ENCODE measurements around the gene OOSP4A.

OOSP4A gene

GRCh38 chr11:59938718-59939117 is 25.1 kb upstream of the OOSP4A start:
- DNase-seq (ENCODE audit: low spot score): no peak
- in situ Hi-C loops (cut with MboI; ENCODE audit: low pct_unique_long_range_greater_than_20kb, low sequenced_read_pairs, unreplicated experiment): no loop called here
- TF ChIP-seq, protein P1, sequence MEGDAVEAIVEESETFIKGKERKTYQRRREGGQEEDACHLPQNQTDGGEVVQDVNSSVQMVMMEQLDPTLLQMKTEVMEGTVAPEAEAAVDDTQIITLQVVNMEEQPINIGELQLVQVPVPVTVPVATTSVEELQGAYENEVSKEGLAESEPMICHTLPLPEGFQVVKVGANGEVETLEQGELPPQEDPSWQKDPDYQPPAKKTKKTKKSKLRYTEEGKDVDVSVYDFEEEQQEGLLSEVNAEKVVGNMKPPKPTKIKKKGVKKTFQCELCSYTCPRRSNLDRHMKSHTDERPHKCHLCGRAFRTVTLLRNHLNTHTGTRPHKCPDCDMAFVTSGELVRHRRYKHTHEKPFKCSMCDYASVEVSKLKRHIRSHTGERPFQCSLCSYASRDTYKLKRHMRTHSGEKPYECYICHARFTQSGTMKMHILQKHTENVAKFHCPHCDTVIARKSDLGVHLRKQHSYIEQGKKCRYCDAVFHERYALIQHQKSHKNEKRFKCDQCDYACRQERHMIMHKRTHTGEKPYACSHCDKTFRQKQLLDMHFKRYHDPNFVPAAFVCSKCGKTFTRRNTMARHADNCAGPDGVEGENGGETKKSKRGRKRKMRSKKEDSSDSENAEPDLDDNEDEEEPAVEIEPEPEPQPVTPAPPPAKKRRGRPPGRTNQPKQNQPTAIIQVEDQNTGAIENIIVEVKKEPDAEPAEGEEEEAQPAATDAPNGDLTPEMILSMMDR (IDR thresholded peaks at IDR 0.05; ENCODE audit: extremely low read depth, insufficient read depth, missing control alignments): no peak

DNA sequence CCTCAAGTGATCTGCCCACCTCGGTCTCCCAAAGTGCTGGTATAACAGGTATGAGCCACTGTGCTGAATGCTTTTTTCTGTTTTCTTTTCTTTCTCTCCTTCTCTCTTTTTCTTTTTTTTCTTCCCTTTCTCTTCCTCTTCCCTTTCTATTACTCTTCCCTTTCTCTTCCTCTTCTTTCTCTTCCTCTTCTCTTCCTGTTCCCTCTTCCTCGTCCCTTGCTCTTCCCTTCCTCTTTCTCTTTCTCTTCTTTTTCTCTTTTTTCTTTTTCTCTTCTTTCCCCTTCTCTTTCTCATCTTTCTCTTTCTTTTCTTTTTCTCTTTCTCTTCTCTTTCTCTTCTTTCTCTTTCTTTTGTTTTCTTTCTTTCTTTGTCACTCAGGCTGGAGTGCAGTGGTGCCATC is 24.4 kb upstream of the OOSP4A start:
- TF ChIP-seq, protein P1 (IDR thresholded peaks at IDR 0.05; ENCODE audit: extremely low read depth, insufficient read depth, missing control alignments): no peak

DNA sequence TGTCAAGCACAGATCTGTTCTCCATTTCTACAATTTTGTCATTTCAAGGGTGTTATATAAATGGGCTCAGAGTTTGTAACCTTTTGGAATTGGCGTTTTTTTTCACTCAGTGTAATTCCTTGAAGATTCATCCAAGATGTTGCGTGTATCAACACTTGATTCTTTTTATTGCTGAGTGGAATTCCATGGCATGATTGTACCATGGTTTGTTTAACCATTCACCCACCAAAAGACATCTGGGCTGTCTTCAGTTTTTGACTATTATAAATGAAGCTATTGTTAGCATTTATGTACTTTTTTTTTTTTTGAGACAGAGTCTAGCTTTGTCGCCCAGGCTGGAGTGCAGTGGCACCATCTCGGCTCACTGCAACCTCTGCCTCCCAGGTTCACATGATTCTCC is 22.7 kb upstream of the OOSP4A start:
- in situ Hi-C loops (cut with MboI; ENCODE audit: low pct_unique_long_range_greater_than_20kb, low sequenced_read_pairs, unreplicated experiment): no loop called here
- DNase-seq (ENCODE audit: low spot score): no peak
- TF ChIP-seq, protein P1 (IDR thresholded peaks at IDR 0.05; ENCODE audit: extremely low read depth, insufficient read depth, missing control alignments): no peak

More for the DNA sequence above, 24.4 kb upstream of the OOSP4A start:
- in situ Hi-C loops (cut with MboI; ENCODE audit: low pct_unique_long_range_greater_than_20kb, low sequenced_read_pairs, unreplicated experiment): no loop called here
- DNase-seq (ENCODE audit: low spot score): no peak

DNA sequence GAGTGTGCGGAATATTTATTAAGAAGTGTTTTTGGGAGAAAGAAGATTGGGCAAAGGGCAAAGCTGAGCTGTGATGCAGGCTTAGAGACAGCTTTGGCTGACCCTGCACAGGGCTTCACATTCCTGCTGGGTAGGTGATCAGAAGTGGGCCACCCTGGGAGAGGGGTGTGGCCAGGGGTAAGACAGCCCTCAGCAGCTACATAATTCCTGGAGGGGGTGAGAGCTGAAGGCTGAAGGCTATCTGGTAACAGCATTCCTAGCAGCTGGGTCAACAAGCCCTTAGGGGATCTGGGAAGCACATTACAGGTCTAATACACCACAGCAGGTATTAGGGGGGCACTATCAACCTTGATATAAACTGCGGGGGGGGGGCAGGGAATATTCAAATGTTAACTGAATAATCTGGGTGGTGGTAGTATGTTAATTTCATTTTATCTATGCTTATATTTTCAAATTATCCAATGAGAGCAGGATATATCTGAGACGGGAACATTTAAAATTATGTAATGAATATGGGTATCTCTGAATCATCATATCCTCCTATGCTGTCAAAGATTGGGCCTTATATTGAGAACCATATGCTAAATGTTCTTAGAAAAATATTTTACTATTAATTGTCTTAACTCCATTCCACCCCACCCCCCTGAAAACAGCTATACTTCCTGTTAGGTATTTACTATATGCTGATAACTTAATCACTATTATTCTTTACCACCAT is 19.7 kb upstream of the OOSP4A start:
- in situ Hi-C loops (cut with MboI; ENCODE audit: low pct_unique_long_range_greater_than_20kb, low sequenced_read_pairs, unreplicated experiment): no loop called here
- TF ChIP-seq, protein P1 (IDR thresholded peaks at IDR 0.05; ENCODE audit: extremely low read depth, insufficient read depth, missing control alignments): no peak
- DNase-seq (ENCODE audit: low spot score): no peak

DNA sequence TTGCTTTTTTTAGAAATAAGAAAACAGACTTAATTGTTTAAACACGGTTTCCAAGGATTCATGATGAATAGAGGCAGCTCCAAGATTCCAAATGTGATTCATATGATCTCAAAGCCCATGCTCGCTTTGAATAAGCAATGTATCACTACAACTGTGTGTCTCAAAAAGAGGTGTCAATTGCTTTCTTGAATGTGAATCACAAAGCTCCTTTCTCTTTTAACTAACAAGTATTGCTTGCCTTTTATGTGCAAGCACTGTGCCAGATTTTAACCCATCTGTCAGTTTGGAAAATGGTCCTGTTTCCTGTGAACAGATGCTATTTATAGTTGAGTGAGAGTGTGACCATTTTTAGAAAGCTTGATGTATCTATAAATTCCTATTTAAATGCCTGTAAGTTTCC is 19.1 kb upstream of the OOSP4A start:
- in situ Hi-C loops (cut with MboI; ENCODE audit: low pct_unique_long_range_greater_than_20kb, low sequenced_read_pairs, unreplicated experiment): no loop called here
- TF ChIP-seq, protein P1 (IDR thresholded peaks at IDR 0.05; ENCODE audit: extremely low read depth, insufficient read depth, missing control alignments): no peak
- DNase-seq (ENCODE audit: low spot score): no peak

DNA sequence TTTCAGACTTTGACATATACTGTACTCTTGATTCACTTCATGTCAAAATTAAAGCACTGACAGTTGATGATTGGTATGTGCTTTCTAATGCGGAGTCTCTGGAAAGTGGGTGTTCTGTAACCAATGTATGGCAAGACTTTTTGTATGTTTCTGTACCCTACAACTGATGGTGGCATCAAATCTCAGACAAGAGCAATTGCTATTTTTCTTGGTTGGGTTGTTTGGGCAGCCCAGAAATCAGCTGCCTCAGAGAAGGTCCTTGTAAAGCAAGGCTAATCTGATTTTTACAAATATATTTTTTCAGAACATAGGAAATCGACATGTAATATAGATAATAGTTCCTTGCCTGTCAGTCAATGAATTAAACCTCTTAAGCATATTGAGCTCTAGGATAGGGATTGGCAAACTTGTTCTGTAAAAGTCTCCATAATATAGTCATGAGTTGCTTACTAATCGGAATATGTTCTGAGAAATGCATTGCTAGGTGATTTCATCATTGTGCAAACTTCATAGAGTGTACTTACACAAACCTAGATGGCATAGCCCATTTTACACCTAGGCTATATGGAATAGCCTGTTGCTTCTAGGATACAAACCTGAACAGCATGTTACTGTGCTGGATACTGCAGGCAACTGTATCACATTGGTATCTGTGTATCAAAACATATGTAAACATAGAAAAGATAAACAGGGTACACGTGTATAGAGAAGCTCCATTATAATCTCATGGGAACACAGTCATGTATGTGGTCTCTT is 10.2 kb upstream of the OOSP4A start:
- in situ Hi-C loops (cut with MboI; ENCODE audit: low pct_unique_long_range_greater_than_20kb, low sequenced_read_pairs, unreplicated experiment): no loop called here
- DNase-seq (ENCODE audit: low spot score): no peak
- TF ChIP-seq, protein P1 (IDR thresholded peaks at IDR 0.05; ENCODE audit: extremely low read depth, insufficient read depth, missing control alignments): no peak
